HL-60/S4 (cell line): ENCODE measurements around the gene PARD6G.
"Not testable (repeated sequence)": the region's sequence is repeated elsewhere in the genome, so short reads cannot be mapped to it uniquely, and the experiment has no call there.

ENCODE experiments used
- in situ Hi-C: fragments of 300-500 bp; cut with MboI; formaldehyde crosslinking; loops from 2 replicates; pipeline ENCODE4 v1.14.3; 2022; ENCODE audit warnings: low sequenced_read_pairs

PARD6G gene

DNA sequence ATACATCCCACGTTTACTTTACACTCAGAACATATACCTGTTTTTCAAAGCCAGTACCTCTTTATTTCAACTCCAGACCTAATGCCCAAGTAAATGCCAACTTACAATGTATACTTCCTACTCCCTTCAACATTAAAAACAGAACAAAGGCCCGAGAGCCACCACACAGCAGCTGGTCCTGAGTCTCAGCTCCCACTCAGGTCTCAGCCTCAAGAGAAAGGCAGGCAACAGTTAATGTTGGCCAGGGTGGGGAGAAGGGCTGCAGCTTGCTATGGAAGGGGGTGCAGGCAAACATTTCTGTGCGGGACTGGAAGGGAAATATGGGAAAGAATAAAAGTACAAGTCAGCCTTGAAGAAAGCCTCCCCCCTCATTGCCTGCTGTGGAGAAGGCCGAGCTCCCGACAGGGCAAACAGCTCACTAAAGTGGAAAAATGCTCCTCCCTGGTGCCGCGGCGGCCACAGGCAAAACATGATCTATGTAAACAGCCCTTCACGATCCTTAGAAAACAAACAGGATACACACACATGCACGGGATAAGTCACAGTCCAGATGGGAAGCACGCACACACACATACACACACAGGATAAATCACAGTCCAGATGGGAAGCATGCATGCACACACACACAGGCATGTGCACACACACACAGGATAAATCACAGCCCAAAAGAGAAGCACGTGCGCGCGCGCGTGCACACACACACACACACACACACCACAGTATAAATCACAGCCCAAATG lies 70.8 kb downstream of the PARD6G start:
- in situ Hi-C loops, result no loop called here

DNA sequence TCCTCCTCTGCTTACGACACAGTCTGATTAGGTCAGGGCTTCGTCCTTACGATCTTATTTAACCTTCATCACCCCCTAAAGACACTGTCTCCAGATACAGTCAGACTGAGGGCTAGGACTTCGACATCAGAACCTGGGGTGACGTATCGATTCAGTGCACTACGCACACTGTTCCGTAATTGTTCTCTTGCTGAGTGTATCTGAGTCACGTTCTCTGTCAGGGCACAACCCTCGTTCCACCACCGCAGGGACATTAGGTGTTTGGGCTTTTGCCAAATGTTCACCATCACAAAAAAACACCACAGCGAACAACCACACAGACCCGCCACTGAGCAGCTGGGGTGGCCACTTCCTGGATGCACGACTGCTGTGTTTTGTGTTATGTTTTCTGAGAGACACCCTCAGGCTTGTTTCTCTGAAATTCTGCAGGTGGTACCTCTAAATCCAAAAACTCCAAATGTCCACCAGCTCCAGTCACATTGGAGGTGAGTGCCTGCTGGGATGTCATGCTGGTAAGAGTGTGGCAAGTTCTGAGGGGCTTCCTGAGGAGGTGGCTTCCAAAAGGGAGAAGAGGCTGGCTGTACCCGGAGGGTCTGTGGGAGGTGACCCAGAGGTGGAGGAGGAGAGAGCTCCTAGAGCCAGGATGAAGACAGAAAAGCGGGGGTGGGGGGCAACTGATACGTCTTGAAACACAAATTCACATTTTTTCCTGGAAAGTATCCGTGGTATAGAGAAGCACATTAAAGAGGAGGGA lies 71.7 kb downstream of the PARD6G start:
- in situ Hi-C loops, result no loop called here

DNA sequence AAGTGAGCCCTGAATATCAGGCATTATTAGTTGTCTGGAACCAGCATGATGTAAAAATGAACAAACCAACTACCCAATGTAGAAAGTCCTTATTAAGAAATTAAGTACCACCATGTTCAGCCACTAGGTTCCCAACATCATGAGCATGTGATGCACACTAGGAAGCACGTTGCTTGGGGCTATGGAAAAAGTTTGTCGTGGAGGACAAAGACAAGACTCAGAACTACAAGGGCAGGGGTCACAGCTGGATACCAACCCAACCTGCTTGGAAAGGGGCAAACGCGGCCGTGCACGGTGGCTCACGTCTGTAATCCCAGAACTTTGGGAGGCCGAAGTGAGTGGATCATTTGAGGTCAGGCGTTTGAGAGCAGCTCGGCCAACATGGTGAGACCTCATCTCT lies 74.3 kb downstream of the PARD6G start:
- in situ Hi-C loops, result no loop called here

DNA sequence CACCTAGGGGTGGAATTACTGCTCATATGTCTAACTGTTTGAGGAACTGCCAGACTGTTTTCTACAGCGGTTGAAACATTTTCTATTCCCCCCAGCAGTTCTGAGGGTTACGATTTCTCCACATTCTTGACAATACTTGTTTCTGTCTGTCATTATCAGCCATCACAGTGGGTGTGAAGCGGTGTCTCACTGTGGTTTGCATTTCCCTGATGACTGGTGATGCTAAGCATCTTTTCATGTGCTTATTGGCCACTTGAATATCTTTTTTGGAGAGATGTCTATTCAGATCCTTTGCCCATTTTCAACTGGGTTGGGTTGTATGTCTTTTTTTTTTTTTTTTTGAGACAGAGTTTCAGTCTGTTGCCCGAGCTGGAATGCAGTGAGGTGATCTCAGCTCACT lies 75.3 kb downstream of the PARD6G start:
- in situ Hi-C loops, result no loop called here

DNA sequence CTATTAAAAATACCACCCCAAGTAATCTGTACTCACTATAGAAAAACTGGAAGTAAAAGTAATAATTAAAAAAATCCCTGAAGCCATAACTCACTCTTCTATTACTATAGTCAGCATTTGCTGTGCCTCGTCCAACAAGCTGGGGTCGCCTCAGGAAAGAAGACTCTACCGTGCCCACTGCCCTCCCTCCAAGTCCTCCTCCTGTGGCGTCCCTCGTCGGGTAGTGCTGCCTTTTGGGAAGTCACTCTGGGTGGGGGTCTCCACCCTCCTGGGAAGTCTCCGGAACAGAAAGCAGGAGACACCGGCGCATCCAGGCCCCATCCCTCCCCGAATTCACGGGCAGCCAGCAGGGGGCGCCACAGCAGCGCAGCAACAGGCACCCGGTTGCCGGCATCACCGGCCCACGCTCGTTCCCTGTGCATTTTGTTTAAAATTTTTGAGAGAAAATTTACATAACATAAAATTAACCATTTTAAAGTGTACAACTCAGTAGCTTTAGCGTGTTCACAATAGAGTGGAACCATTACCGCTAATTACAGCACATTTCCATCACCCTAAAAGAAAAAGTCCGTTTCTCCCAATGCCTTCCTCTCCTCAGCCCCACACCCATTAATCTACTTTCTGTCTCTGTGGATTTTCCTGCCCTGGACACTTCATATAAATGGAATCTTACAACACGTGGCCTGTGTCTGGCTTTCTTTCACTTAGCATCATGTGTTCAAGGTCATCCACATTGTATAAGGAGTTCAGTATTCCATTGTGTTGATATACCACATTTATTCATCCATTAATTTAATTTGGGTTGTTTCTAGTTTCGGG lies 76.1 kb downstream of the PARD6G start:
- in situ Hi-C loops, result no loop called here

DNA sequence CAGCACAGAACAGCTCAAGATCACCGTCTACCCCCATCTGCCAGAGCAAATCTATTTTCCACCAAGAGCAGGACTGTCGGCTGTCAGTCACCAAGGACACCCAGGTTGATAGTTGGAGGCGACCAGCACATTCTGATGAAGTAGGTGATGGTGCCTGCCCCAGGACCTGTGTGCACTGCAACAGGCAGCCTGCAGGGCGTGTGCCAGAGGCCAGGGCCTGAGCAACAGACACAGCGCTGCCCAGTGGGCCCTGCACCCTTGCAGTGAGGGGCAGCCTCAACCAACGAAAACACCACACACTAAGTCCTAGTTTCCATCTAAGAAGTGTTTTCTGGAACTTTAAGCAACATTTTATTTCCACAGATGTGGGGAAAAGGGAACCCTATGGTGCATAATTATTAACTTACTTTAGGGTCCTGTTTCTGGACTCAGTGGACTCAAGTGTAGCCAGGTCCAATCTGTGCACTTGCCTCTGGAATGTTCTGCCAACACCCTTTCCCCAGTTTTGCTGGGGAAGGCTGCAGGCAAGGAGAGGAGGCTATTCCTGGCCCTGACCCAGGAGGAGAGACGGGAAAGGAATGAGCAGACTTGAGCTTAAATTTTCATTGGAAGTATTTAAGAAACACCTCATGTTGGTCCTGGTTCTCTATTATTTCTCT lies 76.8 kb downstream of the PARD6G start:
- in situ Hi-C loops, result no loop called here

DNA sequence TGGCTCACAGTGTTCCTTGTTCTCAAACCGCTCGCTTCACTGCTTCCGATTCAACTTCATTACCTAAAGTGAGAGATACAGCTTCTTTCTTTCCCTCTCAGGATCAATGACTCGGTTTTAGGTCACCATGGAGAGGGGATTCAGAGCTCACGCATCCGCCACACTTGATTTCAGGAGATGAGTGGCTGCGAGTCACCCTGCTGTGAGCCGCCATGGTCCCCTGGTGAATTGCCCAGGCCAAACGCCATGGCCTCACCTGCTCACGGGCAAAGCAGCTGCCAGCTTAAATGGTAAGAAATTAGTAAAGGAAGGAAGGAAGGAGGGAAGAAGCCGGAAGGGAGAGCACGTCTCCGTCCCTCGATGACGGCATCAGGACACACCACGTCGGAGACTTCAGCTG lies 77.7 kb downstream of the PARD6G start:
- in situ Hi-C loops, result no loop called here

DNA sequence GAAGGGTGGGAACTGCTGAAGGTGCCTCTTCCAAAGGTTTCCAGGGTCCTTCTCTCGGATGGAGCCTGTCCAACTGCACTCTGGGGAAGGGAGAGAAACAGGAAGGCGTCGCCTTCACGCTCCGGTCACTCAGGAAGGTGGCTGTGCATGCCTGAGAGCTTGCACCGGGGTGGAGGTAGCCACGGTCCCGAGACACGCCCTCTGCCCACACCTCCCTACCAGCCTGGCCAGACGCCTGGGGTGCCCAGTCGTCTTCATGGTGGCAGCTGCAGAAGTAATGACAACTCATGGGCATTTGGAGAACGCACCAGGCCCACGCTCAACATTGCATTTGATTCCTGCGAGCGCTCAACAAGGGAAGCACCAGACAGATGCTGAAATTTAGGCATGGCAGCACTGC lies 78.3 kb downstream of the PARD6G start:
- in situ Hi-C loops, result no loop called here

DNA sequence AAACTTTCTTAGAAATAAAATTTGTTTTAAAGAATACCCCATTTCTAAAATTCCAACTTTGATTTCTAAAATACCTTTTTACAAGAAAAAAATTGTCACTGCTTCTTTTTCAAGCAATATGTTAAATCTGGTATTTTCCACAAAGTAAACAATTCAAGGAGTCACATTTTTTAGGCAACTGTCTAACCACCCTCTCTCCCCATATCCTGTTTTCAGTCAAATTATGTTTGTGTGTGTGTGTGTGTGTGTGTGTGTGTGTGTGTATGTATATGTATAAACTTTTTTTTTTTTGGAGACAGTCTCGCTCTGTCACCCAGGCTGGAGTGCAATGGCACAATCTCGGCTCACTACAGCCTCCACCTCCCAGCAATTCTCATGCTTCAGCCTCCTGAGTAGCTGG lies 79.0 kb downstream of the PARD6G start:
- in situ Hi-C loops, result no loop called here

DNA sequence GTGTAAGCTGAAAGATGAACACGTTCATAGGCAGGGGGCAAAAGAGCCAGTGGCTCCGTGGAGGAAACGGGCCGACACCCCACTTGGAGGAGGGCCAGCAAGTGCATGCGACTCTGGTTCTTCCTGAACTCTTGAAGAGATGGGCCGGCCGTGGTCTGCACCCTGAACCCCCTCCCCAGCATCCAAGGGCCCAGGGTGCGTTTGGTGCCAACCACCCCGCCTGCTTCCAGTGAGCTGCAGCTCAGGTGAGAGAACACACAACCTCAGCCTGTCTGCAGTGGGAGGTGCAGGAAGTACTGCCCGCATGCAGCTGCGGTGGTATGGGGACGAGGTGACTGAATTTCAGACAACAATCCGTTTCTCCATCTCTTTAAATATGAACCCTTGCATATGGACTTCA lies 79.4 kb downstream of the PARD6G start:
- in situ Hi-C loops, result no loop called here

DNA sequence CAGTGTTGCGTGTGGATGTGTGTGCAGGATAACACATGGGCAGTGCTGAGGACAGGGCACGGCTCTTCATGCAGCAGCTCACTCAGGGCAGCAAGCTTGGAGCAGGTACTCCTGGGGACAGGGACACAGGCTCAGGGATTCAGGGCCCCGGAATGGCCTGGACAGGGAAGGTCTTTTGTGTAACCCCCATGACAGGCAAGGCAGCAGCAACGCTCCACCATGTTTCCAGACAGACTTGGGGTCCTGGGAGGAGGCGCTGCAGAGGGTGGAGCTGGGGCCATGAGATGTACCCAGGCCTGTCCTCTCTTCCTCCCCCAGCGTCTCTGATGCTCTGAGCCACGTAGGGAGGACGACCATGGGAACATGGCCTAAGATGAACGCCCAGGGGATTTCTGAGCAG lies 80.0 kb downstream of the PARD6G start:
- in situ Hi-C loops, result no loop called here

DNA sequence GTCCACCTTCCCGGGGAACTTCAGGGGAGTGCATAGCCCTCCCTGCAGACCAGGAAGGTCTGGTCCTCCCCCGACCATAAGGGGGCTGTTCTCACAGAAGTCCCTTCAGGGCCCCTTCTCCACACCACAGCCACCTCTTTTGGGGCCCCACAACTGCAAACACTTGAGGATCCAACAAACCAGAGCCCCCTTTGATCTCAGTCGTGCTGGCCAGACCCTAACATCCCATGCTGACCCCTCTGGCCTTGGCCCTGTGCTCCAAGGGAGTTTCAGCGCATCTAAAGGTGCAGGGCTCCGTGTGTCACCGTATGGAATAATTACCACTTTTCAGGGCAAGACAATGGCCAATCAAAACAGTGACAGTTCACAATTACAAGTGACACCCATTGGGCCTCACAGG lies 80.6 kb downstream of the PARD6G start:
- in situ Hi-C loops, result no loop called here

DNA sequence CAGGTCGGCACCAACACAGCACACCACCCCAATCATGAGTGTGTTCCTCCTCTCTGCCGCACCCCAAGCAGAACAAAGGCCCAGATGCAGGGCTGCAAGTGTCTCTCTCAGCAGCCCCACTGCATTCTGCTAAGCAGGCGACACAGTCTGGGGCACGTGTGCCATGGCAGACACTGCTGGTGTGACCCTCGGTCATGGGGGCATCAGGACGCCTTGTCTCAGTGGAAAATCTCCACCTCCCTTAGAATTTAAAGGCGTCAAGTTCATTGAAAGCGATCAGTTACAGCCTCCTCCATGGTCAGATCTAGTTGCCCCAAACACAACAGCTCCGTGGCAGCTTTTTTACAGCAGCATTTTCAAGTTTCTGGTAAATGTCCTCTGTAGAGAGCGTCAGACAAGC lies 81.1 kb downstream of the PARD6G start:
- in situ Hi-C loops, result no loop called here

DNA sequence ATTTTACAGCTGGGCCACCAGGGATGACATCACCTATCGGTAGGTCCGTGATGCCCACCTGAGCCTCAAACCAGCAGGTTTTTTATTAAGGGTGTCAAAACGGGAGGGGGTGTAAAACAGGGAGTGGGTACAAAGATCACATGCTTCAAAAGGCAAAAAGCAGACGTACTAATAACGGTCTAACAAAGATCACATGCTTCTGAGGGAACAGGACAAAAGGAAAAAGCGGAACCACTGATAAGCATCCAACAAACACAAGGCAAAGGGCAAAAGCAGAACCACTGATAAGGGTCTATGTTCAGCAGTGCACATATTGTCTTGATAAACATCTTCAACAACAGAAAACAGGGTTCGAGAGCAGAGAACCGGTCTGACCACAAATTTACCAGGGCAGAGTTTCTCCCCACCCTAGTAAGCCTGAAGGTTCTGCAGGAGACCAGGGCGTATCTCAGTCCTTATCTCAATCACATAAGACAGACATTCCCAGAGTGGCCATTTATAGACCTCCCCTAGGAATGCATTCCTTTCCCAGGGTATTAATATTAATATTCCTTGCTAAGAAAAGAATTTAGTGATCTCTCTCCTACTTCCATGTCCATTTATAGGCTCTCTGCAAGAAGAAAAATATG lies 82.5 kb downstream of the PARD6G start:
- in situ Hi-C loops, result not testable (repeated sequence)

DNA sequence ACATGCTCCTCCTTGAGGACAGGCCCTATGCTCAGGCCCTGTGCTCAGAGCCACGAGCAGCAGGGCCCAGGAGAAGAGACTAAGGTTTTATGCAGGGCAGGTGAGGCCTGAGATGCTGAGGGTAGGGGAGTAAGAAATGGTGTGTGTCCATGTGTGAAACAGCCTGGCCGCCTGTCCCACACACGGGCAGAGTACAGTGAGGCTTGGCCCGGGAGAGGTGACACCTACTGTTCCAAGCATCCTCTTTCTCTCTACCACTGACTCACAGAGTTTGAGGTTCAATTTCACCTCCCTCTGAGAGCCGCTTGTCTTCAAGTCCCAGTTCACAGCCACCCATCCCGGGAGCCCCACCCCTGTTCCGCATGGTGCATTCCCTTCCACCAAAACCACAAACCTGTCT lies 84.1 kb downstream of the PARD6G start:
- in situ Hi-C loops, result no loop called here

DNA sequence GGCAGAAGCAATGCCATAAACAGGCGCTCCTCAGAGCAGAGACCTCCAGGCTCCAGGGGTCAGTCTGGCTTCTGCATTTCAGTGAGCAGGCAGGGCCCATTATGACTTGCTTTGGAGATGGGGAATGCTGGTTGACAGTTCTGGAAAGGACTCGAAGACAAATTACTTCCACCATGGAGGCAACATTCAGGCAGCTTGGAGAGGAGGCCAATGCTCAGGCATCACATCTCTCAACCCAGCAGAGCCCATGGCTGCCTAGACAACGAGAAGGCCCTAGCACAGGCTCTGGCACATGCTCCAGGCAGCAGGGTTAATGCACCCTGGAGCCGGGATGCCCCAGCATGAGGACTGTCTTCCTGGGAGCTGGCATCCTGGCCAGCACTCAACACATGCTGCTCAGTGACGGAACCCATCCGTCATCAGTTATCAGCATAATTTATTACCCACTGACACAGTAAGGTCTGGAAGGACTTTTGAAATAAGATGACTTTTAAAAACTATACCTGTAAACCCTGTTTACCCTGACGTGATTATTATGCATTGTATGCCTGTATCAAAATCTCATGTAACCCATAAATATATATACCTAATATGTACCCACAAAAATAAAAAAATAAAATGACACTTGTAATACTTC lies 85.4 kb downstream of the PARD6G start:
- in situ Hi-C loops, result no loop called here

DNA sequence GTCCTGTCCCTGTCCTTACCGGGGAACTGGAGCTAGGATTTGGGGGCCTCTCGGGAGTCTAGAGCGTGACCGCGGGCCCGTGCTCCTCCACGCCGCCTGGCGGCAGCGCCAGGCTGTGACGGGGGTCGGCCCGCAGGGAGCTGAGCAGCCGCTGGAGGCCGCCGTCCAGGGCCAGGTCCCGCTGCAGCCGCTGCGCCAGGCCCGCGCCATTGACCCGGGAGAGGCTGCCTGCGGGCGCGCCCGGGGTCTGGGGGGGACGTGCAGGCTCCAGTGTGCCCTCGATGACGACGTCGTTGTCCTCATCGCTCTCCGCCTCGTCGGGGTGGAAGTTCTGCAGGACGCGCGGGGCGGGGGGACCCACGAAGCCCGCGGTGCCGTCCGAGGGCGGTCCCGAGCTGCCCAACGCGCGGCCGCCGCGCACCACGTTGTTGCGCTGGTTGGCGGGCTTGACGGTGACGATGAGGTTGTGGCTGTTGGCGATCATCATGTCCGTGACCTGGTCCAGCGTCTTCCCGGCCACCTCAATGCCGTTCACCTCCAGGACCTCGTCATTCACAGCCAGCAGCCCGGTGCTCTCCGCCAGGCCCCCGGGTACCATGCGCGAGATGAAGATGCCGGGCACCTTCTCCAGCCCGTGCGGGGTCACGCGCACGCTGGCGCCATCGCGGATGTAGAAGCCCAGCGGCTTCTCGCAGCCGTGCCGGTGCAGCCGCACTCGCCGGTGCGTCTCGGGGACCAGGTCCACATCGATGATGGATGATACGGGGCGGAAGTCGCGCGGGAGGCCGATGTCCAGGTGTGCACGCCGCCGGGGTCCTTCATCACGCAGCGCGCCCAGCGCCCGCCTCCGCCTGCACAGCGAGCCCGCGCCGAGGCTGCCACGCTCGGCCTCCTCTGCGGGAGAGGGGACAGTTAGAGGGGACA lies 87.3 kb downstream of the PARD6G start:
- in situ Hi-C loops, result loop anchor here (10.0 kb wide), 1 partner anchor 785 kb away; no protein-coding TSS in a partner anchor

DNA sequence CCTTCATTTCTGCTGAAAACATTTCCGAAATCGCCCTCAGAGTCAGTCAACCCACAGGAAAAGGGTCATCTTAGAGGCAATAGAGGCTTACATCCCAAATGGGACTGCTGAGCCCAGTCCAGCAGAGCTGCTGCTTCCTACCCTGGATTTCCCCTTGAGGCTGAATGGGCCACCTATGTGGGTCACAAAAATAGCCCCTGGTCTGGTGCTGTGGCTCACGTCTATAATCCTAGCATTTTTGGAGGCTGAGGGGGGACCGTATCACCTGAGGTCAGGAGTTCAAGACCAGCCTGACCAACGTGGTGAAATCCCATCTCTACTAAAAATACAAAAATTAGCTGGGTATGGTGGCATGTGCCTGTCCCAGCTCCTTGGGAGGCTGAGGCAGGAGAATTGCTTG lies 88.9 kb downstream of the PARD6G start:
- in situ Hi-C loops, result loop anchor here (10.0 kb wide), 1 partner anchor 784 kb away; no protein-coding TSS in a partner anchor
